Liver (tissue), 3 donors: ENCODE data around the gene FAM234B.

ENCODE experiments used
- RAD21 ChIP-seq, 2 donors: IDR thresholded peaks; 2 replicates each; pipeline ENCODE4 v1.6.1; 2016; ENCODE audit warnings: antibody characterized with exemption in 2 of 2, mild to moderate bottlenecking in 2 of 2
- RXRA ChIP-seq, 2 donors: IDR thresholded peaks; 2 replicates each; pipeline ENCODE4 v1.6.1; 2017 to 2018; ENCODE audit warnings: antibody characterized with exemption in 2 of 2, mild to moderate bottlenecking in 1 of 2
- SP1 ChIP-seq: IDR thresholded peaks from 2 replicates; pipeline ENCODE4 v1.6.1; 2018; ENCODE audit warnings: antibody characterized with exemption, mild to moderate bottlenecking
- TF ChIP-seq, protein P1 (sequence below): IDR thresholded peaks from 2 replicates; pipeline ENCODE4 v1.6.1; 2016; ENCODE audit warnings: antibody characterized with exemption, mild to moderate bottlenecking
- TF ChIP-seq, protein P2 (sequence below): fragments of 150-350 bp; IDR thresholded peaks from 2 replicates; pipeline ENCODE4 v1.5.1; 2017; ENCODE audit warnings: improper control_type of control experiment, low read depth, low read length; ENCODE audit not compliant: missing input control
- TF ChIP-seq, protein P3 (sequence below): IDR thresholded peaks from 2 replicates; pipeline ENCODE4 v1.6.1; 2016; ENCODE audit warnings: antibody characterized with exemption
- donor health status: healthy.
- donor health status: healthy.

DNA sequence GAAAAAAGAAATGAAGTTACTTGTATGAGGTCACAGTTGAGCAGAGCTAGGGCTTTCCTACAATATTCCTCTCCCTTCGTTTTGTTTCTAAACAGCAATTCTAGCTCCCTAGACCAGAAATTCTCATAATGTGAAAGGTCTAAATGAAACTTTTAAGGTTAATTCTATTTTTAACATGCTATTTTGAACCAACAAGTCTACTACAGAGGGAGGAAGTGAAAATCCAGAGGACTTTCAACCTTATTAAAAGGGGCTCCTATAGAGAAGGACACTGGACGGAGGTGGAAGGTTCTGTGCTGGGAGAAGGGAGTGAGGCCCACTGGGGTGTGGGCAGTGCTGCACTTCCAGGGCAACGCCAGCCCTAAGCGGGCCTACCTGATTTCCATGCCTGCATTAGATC is 45.9 kb downstream of the FAM234B start:
- TF ChIP-seq, protein P1, sequence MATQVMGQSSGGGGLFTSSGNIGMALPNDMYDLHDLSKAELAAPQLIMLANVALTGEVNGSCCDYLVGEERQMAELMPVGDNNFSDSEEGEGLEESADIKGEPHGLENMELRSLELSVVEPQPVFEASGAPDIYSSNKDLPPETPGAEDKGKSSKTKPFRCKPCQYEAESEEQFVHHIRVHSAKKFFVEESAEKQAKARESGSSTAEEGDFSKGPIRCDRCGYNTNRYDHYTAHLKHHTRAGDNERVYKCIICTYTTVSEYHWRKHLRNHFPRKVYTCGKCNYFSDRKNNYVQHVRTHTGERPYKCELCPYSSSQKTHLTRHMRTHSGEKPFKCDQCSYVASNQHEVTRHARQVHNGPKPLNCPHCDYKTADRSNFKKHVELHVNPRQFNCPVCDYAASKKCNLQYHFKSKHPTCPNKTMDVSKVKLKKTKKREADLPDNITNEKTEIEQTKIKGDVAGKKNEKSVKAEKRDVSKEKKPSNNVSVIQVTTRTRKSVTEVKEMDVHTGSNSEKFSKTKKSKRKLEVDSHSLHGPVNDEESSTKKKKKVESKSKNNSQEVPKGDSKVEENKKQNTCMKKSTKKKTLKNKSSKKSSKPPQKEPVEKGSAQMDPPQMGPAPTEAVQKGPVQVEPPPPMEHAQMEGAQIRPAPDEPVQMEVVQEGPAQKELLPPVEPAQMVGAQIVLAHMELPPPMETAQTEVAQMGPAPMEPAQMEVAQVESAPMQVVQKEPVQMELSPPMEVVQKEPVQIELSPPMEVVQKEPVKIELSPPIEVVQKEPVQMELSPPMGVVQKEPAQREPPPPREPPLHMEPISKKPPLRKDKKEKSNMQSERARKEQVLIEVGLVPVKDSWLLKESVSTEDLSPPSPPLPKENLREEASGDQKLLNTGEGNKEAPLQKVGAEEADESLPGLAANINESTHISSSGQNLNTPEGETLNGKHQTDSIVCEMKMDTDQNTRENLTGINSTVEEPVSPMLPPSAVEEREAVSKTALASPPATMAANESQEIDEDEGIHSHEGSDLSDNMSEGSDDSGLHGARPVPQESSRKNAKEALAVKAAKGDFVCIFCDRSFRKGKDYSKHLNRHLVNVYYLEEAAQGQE = no peak
- TF ChIP-seq, protein P2, sequence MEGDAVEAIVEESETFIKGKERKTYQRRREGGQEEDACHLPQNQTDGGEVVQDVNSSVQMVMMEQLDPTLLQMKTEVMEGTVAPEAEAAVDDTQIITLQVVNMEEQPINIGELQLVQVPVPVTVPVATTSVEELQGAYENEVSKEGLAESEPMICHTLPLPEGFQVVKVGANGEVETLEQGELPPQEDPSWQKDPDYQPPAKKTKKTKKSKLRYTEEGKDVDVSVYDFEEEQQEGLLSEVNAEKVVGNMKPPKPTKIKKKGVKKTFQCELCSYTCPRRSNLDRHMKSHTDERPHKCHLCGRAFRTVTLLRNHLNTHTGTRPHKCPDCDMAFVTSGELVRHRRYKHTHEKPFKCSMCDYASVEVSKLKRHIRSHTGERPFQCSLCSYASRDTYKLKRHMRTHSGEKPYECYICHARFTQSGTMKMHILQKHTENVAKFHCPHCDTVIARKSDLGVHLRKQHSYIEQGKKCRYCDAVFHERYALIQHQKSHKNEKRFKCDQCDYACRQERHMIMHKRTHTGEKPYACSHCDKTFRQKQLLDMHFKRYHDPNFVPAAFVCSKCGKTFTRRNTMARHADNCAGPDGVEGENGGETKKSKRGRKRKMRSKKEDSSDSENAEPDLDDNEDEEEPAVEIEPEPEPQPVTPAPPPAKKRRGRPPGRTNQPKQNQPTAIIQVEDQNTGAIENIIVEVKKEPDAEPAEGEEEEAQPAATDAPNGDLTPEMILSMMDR = no peak
- TF ChIP-seq SP1 (no peak), RAD21 (IDR thresholded peaks at IDR 0.05) (no peak), RXRA (IDR thresholded peaks at IDR 0.05) (no peak)
- TF ChIP-seq, protein P3, sequence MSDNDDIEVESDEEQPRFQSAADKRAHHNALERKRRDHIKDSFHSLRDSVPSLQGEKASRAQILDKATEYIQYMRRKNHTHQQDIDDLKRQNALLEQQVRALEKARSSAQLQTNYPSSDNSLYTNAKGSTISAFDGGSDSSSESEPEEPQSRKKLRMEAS = no peak
